HG03108 (cell line): Measurements from ENCODE around the gene USP10.
A peak's percentile ranks its signal among the peaks of the same experiment; 100 is the strongest.

ENCODE experiments used
- ATAC-seq: cut with Tn5 transposase; IDR thresholded peaks from one replicate; pipeline ENCODE4 v1.9.1; 2021; ENCODE audit warnings: moderate library complexity; ENCODE audit not compliant: unreplicated experiment

USP10 gene

GRCh38 chr16:84694980-84695379 lies 4.8 kb upstream of the USP10 start:
- ATAC-seq: no peak

GRCh38 chr16:84699147-84699711 lies 571 bp upstream of the USP10 start:
- ATAC-seq: no peak

GRCh38 chr16:84700446-84701300 lies 873 bp downstream of the USP10 start:
- ATAC-seq: peak; percentile 24

GRCh38 chr16:84703681-84704080 lies 3.9 kb downstream of the USP10 start:
- ATAC-seq: no peak

GRCh38 chr16:84704253-84704652 lies 4.5 kb downstream of the USP10 start:
- no peak for ATAC-seq

- no peak for ATAC-seq
These were observed 7.1 kb downstream of the USP10 start for GRCh38 chr16:84706856-84707255.

GRCh38 chr16:84709609-84710008 lies 9.8 kb downstream of the USP10 start:
- ATAC-seq: no peak

GRCh38 chr16:84710686-84711085 lies 10.9 kb downstream of the USP10 start:
- ATAC-seq: no peak

GRCh38 chr16:84712138-84712671 lies 12.4 kb downstream of the USP10 start:
- no peak for ATAC-seq

- ATAC-seq: no peak
These were observed 13.3 kb downstream of the USP10 start for GRCh38 chr16:84712801-84713775.

- no peak for ATAC-seq
These were observed 14.2 kb downstream of the USP10 start for GRCh38 chr16:84714028-84714427.

GRCh38 chr16:84715424-84715823 lies 15.6 kb downstream of the USP10 start:
- ATAC-seq: no peak

- no peak for ATAC-seq
These were observed 16.1 kb downstream of the USP10 start for GRCh38 chr16:84715854-84716253.

- ATAC-seq: no peak
These were observed 16.9 kb downstream of the USP10 start for GRCh38 chr16:84716740-84717139.

GRCh38 chr16:84717484-84717883 lies 17.7 kb downstream of the USP10 start:
- ATAC-seq: no peak

GRCh38 chr16:84720177-84720579 lies 20.4 kb downstream of the USP10 start:
- no peak for ATAC-seq

- no peak for ATAC-seq
These were observed 22.3 kb downstream of the USP10 start for GRCh38 chr16:84722068-84722467.

- no peak for ATAC-seq
These were observed 24.1 kb downstream of the USP10 start for GRCh38 chr16:84723906-84724305.

- no peak for ATAC-seq
These were observed 25.0 kb downstream of the USP10 start for GRCh38 chr16:84724606-84725309.

GRCh38 chr16:84725481-84726078 lies 25.8 kb downstream of the USP10 start:
- peak; percentile 11 for ATAC-seq
